SU-DHL-6 (cell line): Measurements from ENCODE around the gene MGAT5B.

Experiments
- EZH2phosphoT487 ChIP-seq: fragments of 200-600 bp; sonication (generic), shearing (Covaris generic); conservative IDR thresholded peaks from 2 replicates; pipeline ENCODE4 v1.6.1; 2018; ENCODE audit warnings: mild to moderate bottlenecking, antibody characterized with exemption, low read length, moderate library complexity, mixed read lengths
- TF ChIP-seq, protein P1 (sequence below): fragments of 200-600 bp; sonication (generic); IDR thresholded peaks from one replicate; pipeline ENCODE4 v1.5.1; 2017; ENCODE audit warnings: antibody characterized with exemption, mild to moderate bottlenecking, low read length, moderate library complexity; ENCODE audit not compliant: insufficient read depth, poor library complexity, severe bottlenecking

DNA sequence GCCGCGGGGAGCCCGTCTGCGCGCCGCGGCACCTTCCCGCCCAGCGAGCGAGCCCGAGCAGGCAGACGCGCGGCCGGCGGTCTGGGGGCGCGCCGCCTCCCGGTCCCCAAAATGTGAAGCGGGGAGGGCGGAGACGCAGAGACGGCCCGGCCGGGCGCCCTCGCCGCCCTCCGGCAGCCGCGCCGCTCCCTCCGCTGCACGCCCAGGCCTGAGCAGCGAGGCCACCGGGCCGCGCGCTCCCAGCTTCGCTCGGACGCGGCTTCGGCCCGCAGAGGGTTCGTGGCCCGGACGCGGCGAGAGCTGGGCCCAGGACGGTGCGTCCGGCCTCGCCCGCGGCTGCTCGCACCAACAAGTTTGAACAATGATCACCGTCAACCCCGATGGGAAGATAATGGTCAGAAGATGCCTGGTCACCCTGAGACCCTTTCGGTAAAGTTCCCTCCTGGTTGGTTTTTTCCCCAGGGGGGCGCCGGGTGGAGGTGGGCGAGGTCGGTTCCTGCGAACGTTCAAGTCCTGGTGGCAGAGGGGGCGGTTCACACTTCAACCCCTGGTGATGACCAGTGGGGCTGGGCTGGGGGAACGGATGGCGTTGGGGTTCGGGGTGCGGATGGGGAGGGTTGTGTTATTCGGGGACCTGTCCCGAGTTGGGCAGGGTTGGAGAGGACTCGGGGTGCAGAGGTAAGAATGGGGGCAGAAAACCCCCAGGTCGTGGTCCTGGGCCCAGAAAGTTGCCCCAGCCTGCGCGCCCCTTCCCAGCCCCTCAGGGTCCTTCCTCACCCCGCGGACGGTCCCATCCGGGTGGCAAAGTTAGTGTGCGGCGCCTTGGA is 678 bp downstream of the MGAT5B start:
- TF ChIP-seq, protein P1, sequence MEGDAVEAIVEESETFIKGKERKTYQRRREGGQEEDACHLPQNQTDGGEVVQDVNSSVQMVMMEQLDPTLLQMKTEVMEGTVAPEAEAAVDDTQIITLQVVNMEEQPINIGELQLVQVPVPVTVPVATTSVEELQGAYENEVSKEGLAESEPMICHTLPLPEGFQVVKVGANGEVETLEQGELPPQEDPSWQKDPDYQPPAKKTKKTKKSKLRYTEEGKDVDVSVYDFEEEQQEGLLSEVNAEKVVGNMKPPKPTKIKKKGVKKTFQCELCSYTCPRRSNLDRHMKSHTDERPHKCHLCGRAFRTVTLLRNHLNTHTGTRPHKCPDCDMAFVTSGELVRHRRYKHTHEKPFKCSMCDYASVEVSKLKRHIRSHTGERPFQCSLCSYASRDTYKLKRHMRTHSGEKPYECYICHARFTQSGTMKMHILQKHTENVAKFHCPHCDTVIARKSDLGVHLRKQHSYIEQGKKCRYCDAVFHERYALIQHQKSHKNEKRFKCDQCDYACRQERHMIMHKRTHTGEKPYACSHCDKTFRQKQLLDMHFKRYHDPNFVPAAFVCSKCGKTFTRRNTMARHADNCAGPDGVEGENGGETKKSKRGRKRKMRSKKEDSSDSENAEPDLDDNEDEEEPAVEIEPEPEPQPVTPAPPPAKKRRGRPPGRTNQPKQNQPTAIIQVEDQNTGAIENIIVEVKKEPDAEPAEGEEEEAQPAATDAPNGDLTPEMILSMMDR, result no peak
- no peak for TF ChIP-seq EZH2phosphoT487
